A673 (cell line): ENCODE measurements around the gene MYLIP. TPM values are rescaled to one million over a fixed set of nuclear protein-coding genes. Genes with fewer than 3 reads are reported as not detected.

Source experiments
- BruUV-seq: library from RNA; stranded (reverse); fragments of 400-500 nt; replicated peaks from 2 replicates; lab custom pipeline; 2021; lab: Mats Ljungman, UMichigan
- CTCF ChIA-PET: fragments of 300-600 bp; sonication (Branson Sonifier 250); formaldehyde crosslinking; loops from one replicate; lab custom pipeline; 2022; ENCODE audit warnings: antibody characterized with exemption; lab: Charles Lee
- POLR2A ChIA-PET: fragments of 300-600 bp; sonication (Branson Sonifier 250); formaldehyde crosslinking; loops from one replicate; lab custom pipeline; 2022; ENCODE audit warnings: antibody characterized with exemption; ENCODE audit not compliant: low non-redundant PET; lab: Charles Lee
- DNase-seq: peaks from one replicate; pipeline ENCODE4 v3.0.0-alpha.2; 2015; ENCODE audit warnings: low spot score
- H3K27ac ChIP-seq: fragments of 200-600 bp; sonication (generic); 2 replicates; pipeline ENCODE4 v1.5.1; 2016; ENCODE audit warnings: mixed run types, low read depth, mild to moderate bottlenecking, mixed read lengths, antibody characterized with exemption, low read length; ENCODE audit not compliant: poor library complexity, severe bottlenecking
- H3K27me3 ChIP-seq: fragments of 200-600 bp; sonication (generic); replicated peaks from 2 replicates; pipeline ENCODE4 v1.6.1; 2017; ENCODE audit warnings: mixed run types, low read depth, mild to moderate bottlenecking, mixed read lengths, antibody characterized with exemption, low read length; ENCODE audit not compliant: insufficient read depth, poor library complexity
- H3K36me3 ChIP-seq: fragments of 200-600 bp; sonication (generic); 2 replicates; pipeline ENCODE4 v1.6.1; 2016; ENCODE audit warnings: mixed run types, mild to moderate bottlenecking, mixed read lengths, antibody characterized with exemption, low read length; ENCODE audit not compliant: insufficient read depth, poor library complexity, severe bottlenecking
- H3K4me1 ChIP-seq: fragments of 200-600 bp; sonication (generic); 2 replicates; pipeline ENCODE4 v1.6.1; 2017; ENCODE audit warnings: mixed run types, mild to moderate bottlenecking, mixed read lengths, antibody characterized with exemption, low read length; ENCODE audit not compliant: insufficient read depth, poor library complexity, severe bottlenecking
- H3K4me3 ChIP-seq: fragments of 200-600 bp; sonication (generic); 2 replicates; pipeline ENCODE4 v1.5.1; 2016; ENCODE audit warnings: low read depth, mixed run types, mild to moderate bottlenecking, mixed read lengths, low read length; ENCODE audit not compliant: poor library complexity, severe bottlenecking
- H3K9me3 ChIP-seq: fragments of 200-600 bp; sonication (generic); 2 replicates; pipeline ENCODE4 v1.6.1; 2016; ENCODE audit warnings: mixed run types, low read depth, mild to moderate bottlenecking, mixed read lengths, antibody characterized with exemption, low read length; ENCODE audit not compliant: poor library complexity, severe bottlenecking
- CTCF ChIP-seq: fragments of 300-800, 200-600 bp; sonication (generic); conservative IDR thresholded peaks from 2 replicates; pipeline ENCODE4 v1.5.1; 2017; ENCODE audit warnings: low read depth, mild to moderate bottlenecking, antibody characterized with exemption, low read length, moderate library complexity, mixed read lengths
- EZH2 ChIP-seq: fragments of 200-600 bp; sonication (generic); IDR thresholded peaks from 2 replicates; pipeline ENCODE4 v1.6.1; 2017; ENCODE audit warnings: borderline replicate concordance, low read depth, mild to moderate bottlenecking, mixed read lengths, antibody characterized with exemption, low read length; ENCODE audit not compliant: poor library complexity, severe bottlenecking
- intact Hi-C: fragments of 100-400 bp; cut with micrococcal nuclease; formaldehyde crosslinking; loops from one replicate; pipeline ENCODE4 v1.10.0; 2022; ENCODE audit not compliant: unreplicated experiment
- total RNA-seq: library from RNA; stranded (reverse); gene quantifications from 2 replicates; pipeline ENCODE4 v1.2.3, GENCODE V29; 2021

MYLIP gene
- total RNA-seq, 1 experiment from 2014 or later = 22.4 TPM

DNA sequence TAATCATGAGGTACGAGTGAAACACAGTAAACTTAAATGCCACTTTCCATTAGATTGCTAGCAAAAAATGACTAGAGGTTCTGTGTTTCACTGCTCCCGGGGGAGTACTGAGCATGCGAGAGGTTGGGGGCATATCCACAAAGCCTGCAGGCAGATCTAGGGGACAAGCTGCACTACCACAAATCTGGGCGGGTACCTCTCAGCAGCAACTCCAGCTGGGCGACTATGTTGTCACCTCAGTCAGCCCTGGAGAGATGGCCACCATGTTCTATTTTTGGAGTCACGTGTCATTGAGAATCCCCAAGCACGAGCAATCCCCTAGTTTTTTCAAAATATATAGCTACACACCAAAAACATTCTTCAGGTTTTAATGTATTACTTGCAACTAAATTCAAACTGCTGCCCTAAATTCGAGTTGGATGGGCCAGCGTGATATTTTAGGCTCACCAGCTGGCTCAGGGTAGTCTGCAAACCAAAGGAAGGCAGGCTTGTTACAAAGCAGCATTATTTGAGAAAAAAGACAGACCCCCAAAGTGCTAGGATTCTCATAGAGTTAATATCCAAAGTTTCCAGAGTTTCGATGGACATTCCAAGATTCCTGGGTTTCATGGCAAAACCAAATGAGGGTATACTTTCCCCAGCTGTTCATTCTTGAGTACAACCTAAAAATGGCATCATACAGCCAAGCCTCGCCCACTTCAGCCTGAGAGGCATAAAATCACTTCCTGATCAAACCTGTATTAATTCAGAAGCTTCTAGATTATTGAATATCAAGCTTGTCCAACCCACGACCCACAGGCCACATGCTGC, 24.1 kb upstream of the MYLIP start:
- no peak for DNase-seq
- POLR2A ChIA-PET = no interaction called here
- CTCF ChIA-PET = no interaction called here
- peaks cover under 1% of the 10 kb centered on the region for H3K4me1 ChIP-seq
- H3K27me3 ChIP-seq = no peaks in the 10 kb centered on the region
- TF ChIP-seq CTCF (no peak), EZH2 (no peak)
- H3K9me3 ChIP-seq = no peaks in the 10 kb centered on the region
- no peak overlapping the region for H3K4me3 ChIP-seq
- no TSS peak for BruUV-seq
- no peak overlapping the region for H3K27ac ChIP-seq
- H3K36me3 ChIP-seq = no peaks in the 10 kb centered on the region
- intact Hi-C loops = no loop called here

DNA sequence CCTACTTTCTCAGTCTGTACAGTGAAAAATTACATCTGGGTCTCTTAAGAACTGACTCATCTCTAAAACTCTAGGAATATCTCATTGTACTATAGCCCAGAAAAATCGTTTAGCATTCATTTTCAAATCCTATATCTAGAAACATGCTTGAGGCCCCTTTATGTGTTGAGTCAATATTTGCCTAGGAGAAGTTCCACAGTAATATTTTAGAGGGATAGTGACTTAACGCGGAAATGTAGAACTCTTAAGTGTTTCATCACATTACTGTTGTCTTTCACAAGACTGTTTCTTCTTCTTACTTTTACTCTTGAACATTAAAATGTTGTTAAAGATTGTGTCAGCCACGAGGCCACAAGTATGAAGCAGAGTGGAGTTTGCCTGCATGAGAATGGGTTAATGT, 23.0 kb upstream of the MYLIP start:
- H3K36me3 ChIP-seq = no peaks in the 10 kb centered on the region
- peaks cover 5% of the 10 kb centered on the region for H3K4me1 ChIP-seq
- intact Hi-C loops = no loop called here
- no peaks in the 10 kb centered on the region for H3K9me3 ChIP-seq
- BruUV-seq = no TSS peak
- H3K27me3 ChIP-seq = no peaks in the 10 kb centered on the region
- no peak overlapping the region for H3K4me3 ChIP-seq
- DNase-seq = no peak
- CTCF ChIA-PET = no interaction called here
- no peak overlapping the region for H3K27ac ChIP-seq
- TF ChIP-seq CTCF (no peak), EZH2 (no peak)
- POLR2A ChIA-PET = no interaction called here

DNA sequence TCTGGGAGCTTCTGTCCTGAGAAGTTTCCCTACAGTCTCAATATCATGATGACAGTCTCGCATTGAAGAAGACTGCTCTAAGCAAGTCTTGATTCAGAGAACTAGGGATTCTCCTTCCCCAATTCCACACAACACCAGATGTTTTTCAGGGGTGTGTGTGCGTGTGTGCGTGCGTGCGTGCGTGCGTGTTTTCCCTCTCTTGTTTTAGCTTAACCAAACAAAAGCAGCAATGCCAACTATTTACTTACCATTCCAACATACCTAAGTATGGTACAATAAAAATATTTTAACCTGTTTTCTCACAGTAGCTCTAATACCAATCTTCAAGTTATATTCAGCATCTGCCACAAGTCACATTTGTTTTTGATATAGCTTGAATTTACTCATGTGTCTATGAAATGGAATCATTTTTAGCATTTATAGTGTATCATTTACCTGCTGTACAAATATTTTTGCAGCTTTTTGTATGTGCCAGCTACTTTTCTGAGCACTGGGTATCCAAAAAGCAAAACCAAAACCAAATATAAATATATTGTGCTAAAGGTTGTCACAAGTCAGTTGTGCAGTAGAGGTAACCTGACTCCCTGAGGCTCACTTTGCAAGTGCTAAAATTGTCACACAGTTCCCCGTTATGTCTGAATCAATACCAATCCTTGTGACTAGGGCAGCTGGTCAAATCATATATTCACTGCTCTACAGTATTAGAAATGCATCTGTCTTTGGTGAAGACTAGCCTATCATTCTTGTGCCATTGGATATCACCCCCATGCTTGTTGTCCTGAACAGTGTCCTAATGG, 21.7 kb upstream of the MYLIP start:
- no TSS peak for BruUV-seq
- CTCF ChIA-PET = no interaction called here

More for the DNA sequence above, 21.7 kb upstream of the MYLIP start:
- POLR2A ChIA-PET = no interaction called here
- TF ChIP-seq EZH2 (no peak), CTCF (no peak)
- no peak overlapping the region for H3K27ac ChIP-seq
- peaks cover 5% of the 10 kb centered on the region for H3K4me1 ChIP-seq
- H3K27me3 ChIP-seq = no peaks in the 10 kb centered on the region
- no peak for DNase-seq
- H3K9me3 ChIP-seq = no peaks in the 10 kb centered on the region
- intact Hi-C loops = no loop called here
- H3K36me3 ChIP-seq = no peaks in the 10 kb centered on the region
- no peak overlapping the region for H3K4me3 ChIP-seq
